Measurements from ENCODE around the gene SIGLEC11. TPM values are rescaled to one million over a fixed set of nuclear protein-coding genes. Genes with fewer than 3 reads are reported as not detected.

Gene SIGLEC11
- polyA plus RNA-seq, 1 of the 3 experiments (the other 2 are of a cell fraction): not detected

GRCh38 chr19:49953416-49953815, 7.6 kb downstream of the SIGLEC11 start:
- Histone ChIP-seq H3K4me2 (no peak overlapping the region), H3K36me3 (replicated peaks in 1 of 2; ENCODE audit: control insufficient read depth in 1 of 2, insufficient read depth in 2 of 2, low read length in 1 of 2) (no peaks in the 10 kb centered on the region), H3K9me2 (no peaks in the 10 kb centered on the region), H3F3A (replicated peaks; ENCODE audit: insufficient read depth) (no peaks in the 10 kb centered on the region), H3K79me2 (ENCODE audit: insufficient read depth) (no peaks in the 10 kb centered on the region), H4K20me1 (ENCODE audit: insufficient read depth) (no peaks in the 10 kb centered on the region), H3K4me1 (ENCODE audit: control insufficient read depth in 1 of 2, insufficient read depth in 2 of 2, low read depth in 1 of 2, low read length in 1 of 2) (no peaks in the 10 kb centered on the region), H3K9me3 (no peaks in the 10 kb centered on the region), H3K9ac (no peak overlapping the region), H2AFZ (ENCODE audit: low read depth) (no peak overlapping the region), H3K27ac (ENCODE audit: low read depth in 2 of 2, low read length in 1 of 2) (no peak overlapping the region), H3K27me3 (ENCODE audit: insufficient read depth) (peaks cover 68% of the 10 kb centered on the region), H3K4me3 (ENCODE audit: low read depth in 2 of 2, low read length in 1 of 2) (no peak overlapping the region)
- ChIA-PET CTCF (interaction anchor here (2.5 to 3.5 kb wide), 2 partner anchors 16 to 30 kb away, joined by 13 to 22 read pairs; no protein-coding TSS in a partner anchor), POLR2A (no interaction called here)
- 70% methylated on average over 7 of the region's 7 CpGs for WGBS (ENCODE audit: low lambda C conversion rate)
- DNase-seq: no peak
- no peak for TF ChIP-seq RFX5 (IDR thresholded peaks at IDR 0.05; ENCODE audit: low read length)
- no peak for TF ChIP-seq GABPA (IDR thresholded peaks at IDR 0.05; ENCODE audit: low read depth)
- TF ChIP-seq TEAD4 (IDR thresholded peaks at IDR 0.05; ENCODE audit: borderline replicate concordance, insufficient read depth): no peak
- TF ChIP-seq CTCF (IDR thresholded peaks at IDR 0.05): no peak
- no peak for TF ChIP-seq YY1 (IDR thresholded peaks at IDR 0.05; ENCODE audit: low read depth)
- TF ChIP-seq SIN3A (IDR thresholded peaks at IDR 0.05; ENCODE audit: borderline replicate concordance, low read depth, low read length): no peak
- no peak for TF ChIP-seq NFIC (IDR thresholded peaks at IDR 0.05; ENCODE audit: borderline replicate concordance)
- no peak for TF ChIP-seq SMC3 (IDR thresholded peaks at IDR 0.05; ENCODE audit: low read depth, low read length)
- no peak for TF ChIP-seq MAX (IDR thresholded peaks at IDR 0.05; ENCODE audit: low read depth)
- no peak for TF ChIP-seq RCOR1 (IDR thresholded peaks at IDR 0.05; ENCODE audit: low read length)
- no peak for TF ChIP-seq PBX3 (IDR thresholded peaks at IDR 0.05)
- TF ChIP-seq RXRA (IDR thresholded peaks at IDR 0.05; ENCODE audit: borderline replicate concordance, low read depth): no peak
- TF ChIP-seq EP300 (IDR thresholded peaks at IDR 0.05; ENCODE audit: borderline replicate concordance in 1 of 2, low read depth in 1 of 2, low read length in 1 of 2): no peak
- no peak for TF ChIP-seq NRF1 (IDR thresholded peaks at IDR 0.05; ENCODE audit: low read depth, low read length)
- no peak for TF ChIP-seq POLR2AphosphoS5 (IDR thresholded peaks at IDR 0.05; ENCODE audit: low read depth, low read length)

GRCh38 chr19:49952906-49953305, 8.1 kb downstream of the SIGLEC11 start:
- Histone ChIP-seq H3K4me2 (no peak overlapping the region), H3K27ac (ENCODE audit: low read depth in 2 of 2, low read length in 1 of 2) (no peak overlapping the region), H3K9me3 (no peaks in the 10 kb centered on the region), H3F3A (replicated peaks; ENCODE audit: insufficient read depth) (no peaks in the 10 kb centered on the region), H3K27me3 (ENCODE audit: insufficient read depth) (peaks cover 68% of the 10 kb centered on the region), H3K36me3 (replicated peaks in 1 of 2; ENCODE audit: control insufficient read depth in 1 of 2, insufficient read depth in 2 of 2, low read length in 1 of 2) (no peaks in the 10 kb centered on the region), H3K4me3 (ENCODE audit: low read depth in 2 of 2, low read length in 1 of 2) (no peak overlapping the region), H3K79me2 (ENCODE audit: insufficient read depth) (no peaks in the 10 kb centered on the region), H3K9me2 (no peaks in the 10 kb centered on the region), H4K20me1 (ENCODE audit: insufficient read depth) (no peaks in the 10 kb centered on the region), H3K9ac (no peak overlapping the region), H2AFZ (ENCODE audit: low read depth) (no peak overlapping the region), H3K4me1 (ENCODE audit: control insufficient read depth in 1 of 2, insufficient read depth in 2 of 2, low read depth in 1 of 2, low read length in 1 of 2) (no peaks in the 10 kb centered on the region)
- ChIA-PET CTCF (interaction anchor here (1.2 to 3.5 kb wide), 3 partner anchors 15 to 30 kb away, joined by 4 to 22 read pairs (median 13); no protein-coding TSS in a partner anchor), POLR2A (no interaction called here)
- no peak for DNase-seq
- WGBS (ENCODE audit: low lambda C conversion rate): 35% methylated on average over 12 of the region's 13 CpGs
- TF ChIP-seq ZBTB33 (IDR thresholded peaks at IDR 0.05; ENCODE audit: borderline replicate concordance, low read depth) (no peak), FOSL2 (IDR thresholded peaks at IDR 0.05; ENCODE audit: borderline replicate concordance, low read depth) (no peak), YY1 (IDR thresholded peaks at IDR 0.05; ENCODE audit: low read depth) (no peak), MAX (IDR thresholded peaks at IDR 0.05; ENCODE audit: low read depth) (no peak), RCOR1 (IDR thresholded peaks at IDR 0.05; ENCODE audit: low read length) (no peak), EP300 (IDR thresholded peaks at IDR 0.05; ENCODE audit: borderline replicate concordance in 1 of 2, low read depth in 1 of 2, low read length in 1 of 2) (no peak), REST (IDR thresholded peaks at IDR 0.05; ENCODE audit: low read depth, low read length) (no peak)

All from SK-N-SH (cell line).